Activated CD8-positive, alpha-beta memory T cell treated with anti-CD3 and anti-CD28 coated beads, Interleukin-2, amount 50 U/mL, for 1 hour (primary cell): ENCODE data around the gene TLR5.
"Not testable (repeated sequence)": the region's sequence is repeated elsewhere in the genome, so short reads cannot be mapped to it uniquely, and the experiment has no call there.

ENCODE experiments used
- DNase-seq: peaks from one replicate; pipeline ENCODE4 v3.0.0-alpha.2; 2020; ENCODE audit errors: extremely low read depth

The TLR5 gene

GRCh38 chr1:223142795-223143536 is at the start of gene TLR5:
Gene TLR5, minus strand, starts transcription at chr1:223143248. Its CDS starts 30,217 bp downstream, at chr1:223113031.
- peak; percentile 43 for DNase-seq

- DNase-seq, result peak; percentile 1
Measured at GRCh38 chr1:223189903-223190724, 47.1 kb upstream of the TLR5 start.

GRCh38 chr1:223189525-223189902 is 46.5 kb upstream of the TLR5 start:
- no peak for DNase-seq

- DNase-seq, result no peak
Measured at GRCh38 chr1:223188618-223189356, 45.7 kb upstream of the TLR5 start.

GRCh38 chr1:223186800-223187199 is 43.8 kb upstream of the TLR5 start:
- DNase-seq, result no peak

GRCh38 chr1:223183268-223183862 is 40.3 kb upstream of the TLR5 start:
- no peak for DNase-seq

GRCh38 chr1:223180731-223181321 is 37.8 kb upstream of the TLR5 start:
- DNase-seq, result no peak

- no peak for DNase-seq
Measured at GRCh38 chr1:223179786-223180185, 36.7 kb upstream of the TLR5 start.

GRCh38 chr1:223179280-223179679 is 36.2 kb upstream of the TLR5 start:
- DNase-seq, result no peak

GRCh38 chr1:223177681-223178080 is 34.6 kb upstream of the TLR5 start:
- no peak for DNase-seq

GRCh38 chr1:223176437-223176836 is 33.4 kb upstream of the TLR5 start:
- no peak for DNase-seq

- no peak for DNase-seq
Measured at GRCh38 chr1:223175633-223176032, 32.6 kb upstream of the TLR5 start.

GRCh38 chr1:223175032-223175431 is 32.0 kb upstream of the TLR5 start:
- no peak for DNase-seq

- not testable (repeated sequence) for DNase-seq
Measured at GRCh38 chr1:223169458-223169857, 26.4 kb upstream of the TLR5 start.

- DNase-seq, result no peak
Measured at GRCh38 chr1:223161321-223161720, 18.3 kb upstream of the TLR5 start.

- DNase-seq, result no peak
Measured at GRCh38 chr1:223156343-223156742, 13.3 kb upstream of the TLR5 start.

- no peak for DNase-seq
Measured at GRCh38 chr1:223155153-223155552, 12.1 kb upstream of the TLR5 start.

GRCh38 chr1:223153177-223154119 is 10.4 kb upstream of the TLR5 start:
- no peak for DNase-seq

- no peak for DNase-seq
Measured at GRCh38 chr1:223152399-223152798, 9.4 kb upstream of the TLR5 start.

- DNase-seq, result no peak
Measured at GRCh38 chr1:223150443-223150842, 7.4 kb upstream of the TLR5 start.
